ENCODE results near the gene LSM12. TPM values are rescaled to one million over a fixed set of nuclear protein-coding genes. Genes with fewer than 3 reads are reported as not detected.
"Not testable (repeated sequence)": the region's sequence is repeated elsewhere in the genome, so short reads cannot be mapped to it uniquely, and the experiment has no call there.

LSM12 gene
- polyA plus RNA-seq, 1 donor = 47.4 TPM

GRCh38 chr17:44044071-44044470 is 22.4 kb downstream of the LSM12 start:
- no peak for DNase-seq

- DNase-seq = no peak
These were observed 23.2 kb downstream of the LSM12 start for GRCh38 chr17:44043272-44043696.

- DNase-seq = no peak
These were observed 26.4 kb downstream of the LSM12 start for GRCh38 chr17:44039829-44040635.

GRCh38 chr17:44038604-44039011 is 27.9 kb downstream of the LSM12 start:
- no peak for DNase-seq

GRCh38 chr17:44037471-44037870 is 29.0 kb downstream of the LSM12 start:
- no peak for DNase-seq

- DNase-seq = not testable (repeated sequence)
These were observed 31.8 kb downstream of the LSM12 start for GRCh38 chr17:44034688-44035087.

- DNase-seq = no peak
These were observed 32.5 kb downstream of the LSM12 start for GRCh38 chr17:44033861-44034408.

- DNase-seq = no peak
These were observed 36.0 kb downstream of the LSM12 start for GRCh38 chr17:44030482-44030881.

GRCh38 chr17:44029736-44030135 is 36.7 kb downstream of the LSM12 start:
- DNase-seq = no peak

- no peak for DNase-seq
These were observed 41.6 kb downstream of the LSM12 start for GRCh38 chr17:44024853-44025252.

GRCh38 chr17:44024271-44024663 is 42.2 kb downstream of the LSM12 start:
- no peak for DNase-seq

- no peak for DNase-seq
These were observed 42.8 kb downstream of the LSM12 start for GRCh38 chr17:44023545-44024270.

GRCh38 chr17:44022246-44022645 is 44.2 kb downstream of the LSM12 start:
- DNase-seq = no peak

- not testable (repeated sequence) for DNase-seq
These were observed 45.2 kb downstream of the LSM12 start for GRCh38 chr17:44021227-44021626.

GRCh38 chr17:44014437-44015172 is 51.9 kb downstream of the LSM12 start, which contains the start of gene TMEM101:
Gene TMEM101 (minus strand): TSS chr17:44014963. CDS start chr17:44014952, 11 bp downstream.
- peak; percentile 91 for DNase-seq

- DNase-seq = no peak
These were observed 52.4 kb downstream of the LSM12 start for GRCh38 chr17:44014133-44014436.

GRCh38 chr17:44012874-44013273 is 53.6 kb downstream of the LSM12 start:
- DNase-seq = no peak

- DNase-seq = no peak
These were observed 54.1 kb downstream of the LSM12 start for GRCh38 chr17:44012391-44012790.

- DNase-seq = no peak
These were observed 54.6 kb downstream of the LSM12 start for GRCh38 chr17:44011876-44012275.

GRCh38 chr17:44010966-44011647 is 55.4 kb downstream of the LSM12 start:
- DNase-seq = no peak

- no peak for DNase-seq
These were observed 58.1 kb downstream of the LSM12 start for GRCh38 chr17:44008205-44008909.
